Parathyroid adenoma (tissue), 2 donors: ENCODE results near the gene ODC1.

Source experiments
- H2AFZ ChIP-seq: fragments of 300-600 bp; sonication (generic); one replicate; pipeline ENCODE4 v1.7.0; 2017; ENCODE audit warnings: antibody characterized with exemption, mild to moderate bottlenecking
- H3K27ac ChIP-seq: fragments of 300-600 bp; sonication (generic); one replicate; pipeline ENCODE4 v1.7.0; 2017
- H3K27me3 ChIP-seq: fragments of 300-600 bp; sonication (generic); one replicate; pipeline ENCODE4 v1.7.0; 2017; ENCODE audit warnings: low read length; ENCODE audit not compliant: control insufficient read depth, insufficient read depth
- H3K36me3 ChIP-seq: fragments of 300-600 bp; sonication (generic); one replicate; pipeline ENCODE4 v1.7.0; 2017; ENCODE audit warnings: low read length; ENCODE audit not compliant: control insufficient read depth, insufficient read depth
- H3K4me1 ChIP-seq: fragments of 300-600 bp; sonication (generic); one replicate; pipeline ENCODE4 v1.7.0; 2017; ENCODE audit warnings: control low read depth
- H3K4me2 ChIP-seq: fragments of 300-600 bp; sonication (generic); one replicate; pipeline ENCODE4 v1.7.0; 2017; ENCODE audit warnings: low read length
- H3K4me3 ChIP-seq: fragments of 300-600 bp; sonication (generic); one replicate; pipeline ENCODE4 v1.7.0; 2017; ENCODE audit warnings: low read depth, low read length
- H3K79me2 ChIP-seq: fragments of 300-600 bp; sonication (generic); one replicate; pipeline ENCODE4 v1.7.0; 2017; ENCODE audit warnings: control low read depth
- H3K9ac ChIP-seq: fragments of 300-600 bp; sonication (generic); one replicate; pipeline ENCODE4 v1.7.0; 2017; ENCODE audit warnings: mild to moderate bottlenecking
- H3K9me3 ChIP-seq: fragments of 300-600 bp; sonication (generic); one replicate; pipeline ENCODE4 v1.7.0; 2017; ENCODE audit warnings: low read length; ENCODE audit not compliant: control insufficient read depth
- CTCF ChIP-seq: fragments of 300-600 bp; sonication (generic); IDR thresholded peaks from one replicate; pipeline ENCODE4 v1.7.0; 2017; ENCODE audit warnings: antibody characterized with exemption, mild to moderate bottlenecking
- donor health status: primary hyperparathyroidism.

ODC1 gene

GRCh38 chr2:10408649-10409579, 39.2 kb downstream of the ODC1 start:
- Histone ChIP-seq H3K4me3 (no peak overlapping the region), H3K36me3 (no peaks in the 10 kb centered on the region), H3K27ac (no peak overlapping the region), H3K4me2 (no peak overlapping the region), H3K4me1 (peaks cover 12% of the 10 kb centered on the region), H3K79me2 (no peaks in the 10 kb centered on the region), H2AFZ (no peak overlapping the region), H3K9ac (no peak overlapping the region), H3K27me3 (no peaks in the 10 kb centered on the region), H3K9me3 (no peaks in the 10 kb centered on the region)
- TF ChIP-seq CTCF, result peak; percentile 95

- no peak overlapping the region for H3K9ac ChIP-seq
- H3K4me2 ChIP-seq, result no peak overlapping the region
- no peak overlapping the region for H2AFZ ChIP-seq
- no peaks in the 10 kb centered on the region for H3K36me3 ChIP-seq
- H3K27ac ChIP-seq, result no peak overlapping the region
- H3K4me3 ChIP-seq, result no peak overlapping the region
- H3K9me3 ChIP-seq, result no peaks in the 10 kb centered on the region
- no peak for TF ChIP-seq CTCF
- peaks cover 12% of the 10 kb centered on the region for H3K4me1 ChIP-seq
- no peaks in the 10 kb centered on the region for H3K27me3 ChIP-seq
- no peaks in the 10 kb centered on the region for H3K79me2 ChIP-seq
These were observed 40.1 kb downstream of the ODC1 start for GRCh38 chr2:10407841-10408648.

- H3K4me2 ChIP-seq, result no peak overlapping the region
- no peak for TF ChIP-seq CTCF
- no peaks in the 10 kb centered on the region for H3K9me3 ChIP-seq
- no peak overlapping the region for H3K27ac ChIP-seq
- H3K9ac ChIP-seq, result no peak overlapping the region
- H3K4me1 ChIP-seq, result peaks cover 12% of the 10 kb centered on the region
- H3K36me3 ChIP-seq, result no peaks in the 10 kb centered on the region
- H3K79me2 ChIP-seq, result no peaks in the 10 kb centered on the region
- no peak overlapping the region for H3K4me3 ChIP-seq
- H3K27me3 ChIP-seq, result no peaks in the 10 kb centered on the region
- no peak overlapping the region for H2AFZ ChIP-seq
These were observed 40.7 kb downstream of the ODC1 start for GRCh38 chr2:10407432-10407831.

GRCh38 chr2:10406491-10407188, 41.5 kb downstream of the ODC1 start:
- H3K36me3 ChIP-seq, result no peaks in the 10 kb centered on the region
- TF ChIP-seq CTCF, result no peak
- no peak overlapping the region for H3K4me3 ChIP-seq
- H3K9me3 ChIP-seq, result no peaks in the 10 kb centered on the region
- H3K27me3 ChIP-seq, result no peaks in the 10 kb centered on the region
- H3K4me2 ChIP-seq, result no peak overlapping the region
- no peaks in the 10 kb centered on the region for H3K79me2 ChIP-seq
- H3K4me1 ChIP-seq, result peaks cover 12% of the 10 kb centered on the region
- H3K27ac ChIP-seq, result no peak overlapping the region
- H2AFZ ChIP-seq, result no peak overlapping the region
- H3K9ac ChIP-seq, result no peak overlapping the region
